NK-92 (cell line): ENCODE results near the gene SZT2.
"Not testable (repeated sequence)": the region's sequence is repeated elsewhere in the genome, so short reads cannot be mapped to it uniquely, and the experiment has no call there.

ENCODE experiments used
- DNase-seq: peaks from one replicate; lab custom pipeline; 2025; ENCODE audit not compliant: unreplicated experiment; lab: John Stamatoyannopoulos, UW

The SZT2 gene

GRCh38 chr1:43360616-43361015, 29.1 kb upstream of the SZT2 start:
- no peak for DNase-seq

GRCh38 chr1:43363283-43363934, 26.3 kb upstream of the SZT2 start:
- DNase-seq = no peak

GRCh38 chr1:43363935-43364525, 25.7 kb upstream of the SZT2 start:
- DNase-seq = no peak

- DNase-seq = no peak
These were observed 24.0 kb upstream of the SZT2 start for GRCh38 chr1:43365678-43366077.

- DNase-seq = no peak
These were observed 23.5 kb upstream of the SZT2 start for GRCh38 chr1:43366179-43366578.

GRCh38 chr1:43366601-43367025, 23.1 kb upstream of the SZT2 start:
- DNase-seq = no peak

GRCh38 chr1:43367026-43367903, 22.4 kb upstream of the SZT2 start:
- no peak for DNase-seq

GRCh38 chr1:43367904-43368645, 21.6 kb upstream of the SZT2 start, which contains the start of gene ELOVL1:
Gene ELOVL1, minus strand, starts transcription at chr1:43368011. Its CDS starts 2,402 bp downstream, at chr1:43365609.
- DNase-seq = peak; percentile 11

GRCh38 chr1:43368646-43369020, 21.1 kb upstream of the SZT2 start:
- no peak for DNase-seq

GRCh38 chr1:43369779-43370178, 19.9 kb upstream of the SZT2 start:
- DNase-seq = not testable (repeated sequence)

GRCh38 chr1:43370564-43370963, 19.1 kb upstream of the SZT2 start:
- DNase-seq = no peak

GRCh38 chr1:43372172-43372571, 17.5 kb upstream of the SZT2 start:
- DNase-seq = no peak

- no peak for DNase-seq
These were observed 16.4 kb upstream of the SZT2 start for GRCh38 chr1:43373066-43373940.

GRCh38 chr1:43376723-43377235, 12.9 kb upstream of the SZT2 start:
- no peak for DNase-seq

- no peak for DNase-seq
These were observed 11.9 kb upstream of the SZT2 start for GRCh38 chr1:43377831-43378230.

GRCh38 chr1:43379476-43379875, 10.2 kb upstream of the SZT2 start:
- DNase-seq = no peak

GRCh38 chr1:43381612-43382011, 8.1 kb upstream of the SZT2 start:
- DNase-seq = no peak

GRCh38 chr1:43382027-43382779, 7.5 kb upstream of the SZT2 start:
- no peak for DNase-seq

GRCh38 chr1:43383449-43383848, 6.2 kb upstream of the SZT2 start:
- no peak for DNase-seq
